ENCODE measurements around the gene ATF7IP2. TPM values are rescaled to one million over a fixed set of nuclear protein-coding genes. Genes with fewer than 3 reads are reported as not detected.

The ATF7IP2 gene
- total RNA-seq, 4 donors from 2014 or later, result 15.5 to 32.8 (median 28.3) TPM

DNA sequence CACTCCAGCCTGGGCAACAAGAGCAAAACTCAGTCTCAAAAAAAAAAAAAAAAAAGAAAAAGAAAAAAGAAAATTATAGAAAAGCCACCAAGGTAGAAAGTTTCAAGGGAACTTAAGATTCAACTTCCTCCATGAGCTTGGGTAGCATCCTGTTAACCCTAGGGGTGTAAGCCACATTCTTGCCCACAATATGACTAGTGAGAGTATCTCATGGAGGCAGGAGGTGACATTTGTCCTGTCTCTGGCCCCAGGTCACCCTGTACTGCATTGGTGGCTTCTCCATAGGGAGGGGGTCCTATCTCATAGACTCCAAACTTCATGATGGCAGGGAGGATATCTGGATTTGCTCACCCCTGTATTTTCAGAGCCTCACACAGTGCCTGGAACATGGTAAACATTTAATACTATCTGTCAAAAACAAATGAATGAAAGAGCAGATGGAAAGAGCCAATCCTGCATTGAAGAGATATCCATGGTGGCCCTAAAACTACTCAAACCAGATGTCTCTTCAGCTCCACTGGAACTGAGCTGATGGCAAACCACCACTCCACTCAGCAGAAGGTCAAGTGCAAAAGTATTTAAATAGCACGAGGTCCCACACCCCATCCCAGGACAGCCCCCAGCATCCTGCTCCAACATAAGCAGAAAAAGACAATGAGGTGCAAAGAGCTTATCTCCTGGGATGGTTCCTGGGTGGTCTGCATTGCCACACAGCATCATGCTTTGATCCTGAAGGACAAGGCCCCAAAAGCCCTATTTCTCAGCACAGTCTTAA is 144.2 kb downstream of the ATF7IP2 start:
- 47 to 73% methylated on average over 1 of the region's 1 CpG for WGBS, 2 donors
- H3K4me3 ChIP-seq (replicated peaks in 1 of 3), result no peak overlapping the region
- no peak for TF ChIP-seq POLR2A (IDR thresholded peaks at IDR 0.05)
- TF ChIP-seq, protein P1, sequence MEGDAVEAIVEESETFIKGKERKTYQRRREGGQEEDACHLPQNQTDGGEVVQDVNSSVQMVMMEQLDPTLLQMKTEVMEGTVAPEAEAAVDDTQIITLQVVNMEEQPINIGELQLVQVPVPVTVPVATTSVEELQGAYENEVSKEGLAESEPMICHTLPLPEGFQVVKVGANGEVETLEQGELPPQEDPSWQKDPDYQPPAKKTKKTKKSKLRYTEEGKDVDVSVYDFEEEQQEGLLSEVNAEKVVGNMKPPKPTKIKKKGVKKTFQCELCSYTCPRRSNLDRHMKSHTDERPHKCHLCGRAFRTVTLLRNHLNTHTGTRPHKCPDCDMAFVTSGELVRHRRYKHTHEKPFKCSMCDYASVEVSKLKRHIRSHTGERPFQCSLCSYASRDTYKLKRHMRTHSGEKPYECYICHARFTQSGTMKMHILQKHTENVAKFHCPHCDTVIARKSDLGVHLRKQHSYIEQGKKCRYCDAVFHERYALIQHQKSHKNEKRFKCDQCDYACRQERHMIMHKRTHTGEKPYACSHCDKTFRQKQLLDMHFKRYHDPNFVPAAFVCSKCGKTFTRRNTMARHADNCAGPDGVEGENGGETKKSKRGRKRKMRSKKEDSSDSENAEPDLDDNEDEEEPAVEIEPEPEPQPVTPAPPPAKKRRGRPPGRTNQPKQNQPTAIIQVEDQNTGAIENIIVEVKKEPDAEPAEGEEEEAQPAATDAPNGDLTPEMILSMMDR (IDR thresholded peaks at IDR 0.05), result no peak
- intact Hi-C loops (cut with DNase I), result no loop called here
- no peak overlapping the region for H3K27ac ChIP-seq
- no peak for DNase-seq
- H3K9me3 ChIP-seq, result no peaks in the 10 kb centered on the region
- H3K36me3 ChIP-seq, result peaks cover 0 to 9% of the 10 kb centered on the region in 2 donors
- no peaks in the 10 kb centered on the region for H3K27me3 ChIP-seq
- H3K4me1 ChIP-seq, result no peaks in the 10 kb centered on the region

DNA sequence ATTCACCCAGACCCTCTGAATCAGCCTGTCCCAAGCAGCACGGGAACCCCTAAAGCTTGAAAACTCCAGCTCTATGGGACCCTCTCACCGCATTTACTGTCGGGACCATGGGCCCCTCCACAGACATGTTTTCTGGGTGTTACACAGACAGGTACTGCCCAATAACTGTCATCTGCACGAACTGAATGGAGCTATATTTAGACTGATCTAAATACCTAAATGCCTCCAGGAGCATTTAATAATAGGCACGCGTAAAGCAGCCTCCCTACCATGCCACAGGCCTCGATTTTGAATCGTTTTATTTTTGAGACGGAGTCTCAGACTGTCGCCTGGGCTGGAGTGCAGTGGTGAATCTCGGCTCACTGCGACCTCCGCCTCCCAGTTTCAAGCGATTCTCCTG is 144.8 kb downstream of the ATF7IP2 start:
- WGBS, 2 donors, result 88 to 93% methylated on average over 14 of the region's 14 CpGs
- no peak overlapping the region for H3K4me3 ChIP-seq (replicated peaks in 1 of 3)
- H3K36me3 ChIP-seq, result peaks cover 0 to 9% of the 10 kb centered on the region in 2 donors
- H3K9me3 ChIP-seq, result no peaks in the 10 kb centered on the region
- no peak for DNase-seq
- no peaks in the 10 kb centered on the region for H3K27me3 ChIP-seq
- intact Hi-C loops (cut with DNase I), result no loop called here
- TF ChIP-seq POLR2A (IDR thresholded peaks at IDR 0.05), result no peak
- TF ChIP-seq, protein P1 (IDR thresholded peaks at IDR 0.05), result no peak
- H3K4me1 ChIP-seq, result no peaks in the 10 kb centered on the region
- H3K27ac ChIP-seq, result no peak overlapping the region

DNA sequence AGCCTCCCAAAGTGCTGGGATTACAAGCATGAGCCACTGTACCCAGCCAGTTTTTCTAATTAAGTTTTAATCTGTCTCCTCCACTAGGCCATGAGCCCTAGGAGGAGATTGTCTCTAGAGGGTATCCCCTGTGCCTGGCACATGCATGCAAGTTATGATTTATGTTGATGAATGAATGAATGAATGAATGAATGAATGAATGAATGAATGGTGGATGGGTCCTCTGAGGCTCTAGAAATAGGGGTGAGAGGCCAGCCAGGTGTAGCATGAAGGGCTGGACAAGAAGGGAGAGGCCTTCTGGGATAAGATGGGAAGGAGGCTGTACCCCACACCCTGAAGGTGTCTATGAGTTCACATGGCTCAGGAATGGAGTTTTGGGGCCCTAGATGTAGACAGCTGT is 145.7 kb downstream of the ATF7IP2 start:
- intact Hi-C loops (cut with DNase I), result no loop called here
- Histone ChIP-seq H3K4me1 (no peaks in the 10 kb centered on the region), H3K9me3 (no peaks in the 10 kb centered on the region), H3K27ac (no peak overlapping the region), H3K27me3 (no peaks in the 10 kb centered on the region), H3K4me3 (replicated peaks in 1 of 3) (no peak overlapping the region), H3K36me3 (peaks cover 6 to 9% of the 10 kb centered on the region in 2 donors)
- TF ChIP-seq POLR2A (IDR thresholded peaks at IDR 0.05), result no peak
- TF ChIP-seq, protein P1 (IDR thresholded peaks at IDR 0.05), result no peak
- no peak for DNase-seq

Small RNAs within 50 kb of the gene (small RNA-seq; reads per million reads assigned to genes)
- gene RNU6-633P, result not detected

Other genes starting within 250 kb of the ATF7IP2 start
- 1 to 10 TPM in 1 of 4 donors, under 1 TPM in 3; 0.11 to 1.3 (median 0.53) TPM for gene GRIN2A, start 203.6 kb upstream of the ATF7IP2 start, total RNA-seq
- 10 to 100 TPM; 17.9 to 37.5 (median 23.1) TPM for gene EMP2, start 194.5 kb downstream of the ATF7IP2 start, total RNA-seq

Measured in thyroid gland (tissue), 4 donors.